DOHH2 (cell line): ENCODE measurements around the gene C4orf36.

Experiments used
- H3F3A ChIP-seq: fragments of 200-600 bp; sonication (generic), shearing (Covaris generic); 2 replicates; pipeline ENCODE4 v1.6.0; 2016; ENCODE audit warnings: antibody characterized with exemption, mild to moderate bottlenecking; ENCODE audit not compliant: control insufficient read depth, insufficient read depth
- H3K27ac ChIP-seq: fragments of 200-600 bp; sonication (generic); 2 replicates; pipeline ENCODE4 v1.5.1; 2014; ENCODE audit warnings: low read depth, mild to moderate bottlenecking, low read length, moderate library complexity
- H3K27me3 ChIP-seq: fragments of 200-600 bp; sonication (generic); 2 replicates; pipeline ENCODE4 v1.6.1; 2014; ENCODE audit warnings: mild to moderate bottlenecking, low read length, mixed read lengths; ENCODE audit not compliant: control insufficient read depth
- H3K36me3 ChIP-seq: fragments of 200-600 bp; sonication (generic); 2 replicates; pipeline ENCODE4 v1.6.1; 2014; ENCODE audit warnings: mild to moderate bottlenecking, low read length, moderate library complexity, mixed read lengths; ENCODE audit not compliant: control insufficient read depth
- H3K4me1 ChIP-seq: fragments of 200-600 bp; sonication (generic); 2 replicates; pipeline ENCODE4 v1.6.1; 2014; ENCODE audit warnings: mild to moderate bottlenecking, low read length, mixed read lengths; ENCODE audit not compliant: control insufficient read depth
- H3K4me2 ChIP-seq: fragments of 200-600 bp; sonication (generic); 2 replicates; pipeline ENCODE4 v1.6.0; 2014; ENCODE audit warnings: mild to moderate bottlenecking, low read length, moderate library complexity
- H3K4me3 ChIP-seq: fragments of 200-600 bp; sonication (generic); 2 replicates; pipeline ENCODE4 v1.5.1; 2014; ENCODE audit warnings: mild to moderate bottlenecking, low read length, mixed read lengths
- H3K79me2 ChIP-seq: fragments of 200-600 bp; sonication (generic); 2 replicates; pipeline ENCODE4 v1.6.1; 2014; ENCODE audit warnings: mild to moderate bottlenecking, low read length, mixed read lengths; ENCODE audit not compliant: control insufficient read depth
- H3K9me2 ChIP-seq: fragments of 200-600 bp; sonication (generic); replicated peaks from 2 replicates; pipeline ENCODE4 v1.6.1; 2014; ENCODE audit warnings: mild to moderate bottlenecking, low read length, mixed read lengths; ENCODE audit not compliant: control insufficient read depth
- H3K9me3 ChIP-seq: fragments of 200-600 bp; sonication (generic); 2 replicates; pipeline ENCODE4 v1.6.1; 2014; ENCODE audit warnings: antibody characterized with exemption, low read length, mixed read lengths; ENCODE audit not compliant: control insufficient read depth, insufficient read depth
- H4K20me1 ChIP-seq: fragments of 200-600 bp; sonication (generic); 2 replicates; pipeline ENCODE4 v1.6.0; 2014; ENCODE audit warnings: low read depth, mild to moderate bottlenecking, antibody characterized with exemption, low read length, moderate library complexity; ENCODE audit not compliant: control insufficient read depth, insufficient read depth
- EZH2phosphoT487 ChIP-seq: fragments of 200-600 bp; sonication (generic); IDR thresholded peaks from 2 replicates; pipeline ENCODE4 v1.6.1; 2017; ENCODE audit warnings: borderline replicate concordance, mild to moderate bottlenecking, antibody characterized with exemption, low read length, moderate library complexity, mixed read lengths
- TF ChIP-seq, protein P1 (sequence below): fragments of 200-600 bp; sonication (generic); IDR thresholded peaks from one replicate; pipeline ENCODE4 v1.5.1; 2014; ENCODE audit warnings: antibody characterized with exemption, mild to moderate bottlenecking, low read depth, low read length; ENCODE audit not compliant: poor library complexity, severe bottlenecking

The C4orf36 gene

GRCh38 chr4:86848136-86848535 is 44.1 kb downstream of the C4orf36 start:
- no peaks in the 10 kb centered on the region for H3K79me2 ChIP-seq
- no peaks in the 10 kb centered on the region for H3F3A ChIP-seq
- H3K36me3 ChIP-seq, result no peaks in the 10 kb centered on the region
- no peak overlapping the region for H3K4me3 ChIP-seq
- H3K4me2 ChIP-seq, result no peak overlapping the region
- no peak for TF ChIP-seq EZH2phosphoT487
- TF ChIP-seq, protein P1, sequence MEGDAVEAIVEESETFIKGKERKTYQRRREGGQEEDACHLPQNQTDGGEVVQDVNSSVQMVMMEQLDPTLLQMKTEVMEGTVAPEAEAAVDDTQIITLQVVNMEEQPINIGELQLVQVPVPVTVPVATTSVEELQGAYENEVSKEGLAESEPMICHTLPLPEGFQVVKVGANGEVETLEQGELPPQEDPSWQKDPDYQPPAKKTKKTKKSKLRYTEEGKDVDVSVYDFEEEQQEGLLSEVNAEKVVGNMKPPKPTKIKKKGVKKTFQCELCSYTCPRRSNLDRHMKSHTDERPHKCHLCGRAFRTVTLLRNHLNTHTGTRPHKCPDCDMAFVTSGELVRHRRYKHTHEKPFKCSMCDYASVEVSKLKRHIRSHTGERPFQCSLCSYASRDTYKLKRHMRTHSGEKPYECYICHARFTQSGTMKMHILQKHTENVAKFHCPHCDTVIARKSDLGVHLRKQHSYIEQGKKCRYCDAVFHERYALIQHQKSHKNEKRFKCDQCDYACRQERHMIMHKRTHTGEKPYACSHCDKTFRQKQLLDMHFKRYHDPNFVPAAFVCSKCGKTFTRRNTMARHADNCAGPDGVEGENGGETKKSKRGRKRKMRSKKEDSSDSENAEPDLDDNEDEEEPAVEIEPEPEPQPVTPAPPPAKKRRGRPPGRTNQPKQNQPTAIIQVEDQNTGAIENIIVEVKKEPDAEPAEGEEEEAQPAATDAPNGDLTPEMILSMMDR, result no peak
- H3K4me1 ChIP-seq, result no peaks in the 10 kb centered on the region
- H4K20me1 ChIP-seq, result no peaks in the 10 kb centered on the region
- no peaks in the 10 kb centered on the region for H3K9me2 ChIP-seq
- no peak overlapping the region for H3K27ac ChIP-seq
- no peaks in the 10 kb centered on the region for H3K9me3 ChIP-seq
- H3K27me3 ChIP-seq, result peaks cover 3% of the 10 kb centered on the region; the same call in 1 of the 2 replicates

DNA sequence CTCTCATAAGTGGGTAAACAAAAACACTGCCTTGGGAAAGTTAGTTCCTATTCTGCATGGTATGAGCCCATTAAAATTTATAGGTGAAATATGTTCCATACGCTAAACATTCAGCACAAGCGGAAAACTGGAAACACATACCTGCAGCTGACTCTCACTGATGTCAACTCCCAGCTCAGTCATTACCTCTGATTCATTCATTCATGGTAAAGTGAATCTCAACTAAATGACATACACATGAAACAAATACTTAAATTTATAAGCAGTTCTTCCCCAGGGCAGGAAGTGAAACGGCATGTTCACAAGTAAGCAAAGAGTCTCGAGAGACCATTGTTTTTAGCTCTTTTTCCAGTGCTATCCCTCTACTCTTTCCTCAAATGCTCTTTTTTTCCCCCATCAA is 44.7 kb downstream of the C4orf36 start:
- Histone ChIP-seq H3K4me3 (no peak overlapping the region), H3K4me1 (no peaks in the 10 kb centered on the region), H3K27ac (no peak overlapping the region), H3F3A (no peaks in the 10 kb centered on the region), H3K27me3 (peaks cover 3% of the 10 kb centered on the region; the same call in 1 of the 2 replicates), H3K9me2 (no peaks in the 10 kb centered on the region), H3K36me3 (no peaks in the 10 kb centered on the region), H3K9me3 (no peaks in the 10 kb centered on the region), H3K4me2 (no peak overlapping the region), H3K79me2 (no peaks in the 10 kb centered on the region), H4K20me1 (no peaks in the 10 kb centered on the region)
- TF ChIP-seq, protein P1, result no peak
- TF ChIP-seq EZH2phosphoT487, result no peak

- Histone ChIP-seq H3K27me3 (peaks cover 3% of the 10 kb centered on the region; the same call in 1 of the 2 replicates), H3K9me2 (no peaks in the 10 kb centered on the region), H3K4me2 (no peak overlapping the region), H3K4me3 (no peak overlapping the region), H3F3A (no peaks in the 10 kb centered on the region), H3K4me1 (no peaks in the 10 kb centered on the region), H3K36me3 (no peaks in the 10 kb centered on the region), H3K27ac (no peak overlapping the region), H4K20me1 (no peaks in the 10 kb centered on the region), H3K9me3 (no peaks in the 10 kb centered on the region), H3K79me2 (no peaks in the 10 kb centered on the region)
- TF ChIP-seq EZH2phosphoT487, result no peak
- TF ChIP-seq, protein P1, result no peak
Observed at GRCh38 chr4:86846921-86847320, 45.3 kb downstream of the C4orf36 start.

DNA sequence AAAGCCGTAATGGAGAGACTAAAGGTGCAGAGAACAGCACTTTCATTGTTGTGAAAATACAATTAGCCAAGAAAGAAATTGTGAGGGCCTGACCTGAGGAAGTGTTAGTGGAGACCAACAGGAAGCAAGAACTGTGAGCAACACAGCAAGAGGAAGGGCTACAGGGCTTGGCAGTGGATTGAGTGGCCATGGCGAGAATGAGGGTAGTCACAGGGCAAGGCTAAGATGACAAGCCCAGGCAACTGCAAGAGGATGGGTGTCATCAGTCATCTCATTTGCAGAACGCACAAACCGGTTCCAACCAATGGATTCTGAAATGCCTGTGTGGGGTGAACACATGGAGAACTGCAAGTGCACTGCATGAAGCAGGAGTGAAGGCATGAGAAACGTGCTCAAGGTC is 46.6 kb downstream of the C4orf36 start:
- Histone ChIP-seq H3K9me3 (no peaks in the 10 kb centered on the region), H3K27ac (no peak overlapping the region), H3K4me2 (no peak overlapping the region), H3K79me2 (no peaks in the 10 kb centered on the region), H3K4me1 (no peaks in the 10 kb centered on the region), H3K27me3 (peaks cover 3% of the 10 kb centered on the region; the same call in 1 of the 2 replicates), H3K4me3 (no peak overlapping the region), H3F3A (no peaks in the 10 kb centered on the region), H4K20me1 (no peaks in the 10 kb centered on the region), H3K36me3 (no peaks in the 10 kb centered on the region), H3K9me2 (no peaks in the 10 kb centered on the region)
- TF ChIP-seq, protein P1, result no peak
- TF ChIP-seq EZH2phosphoT487, result no peak
